Sigmoid colon (tissue), 4 donors: Measurements from ENCODE around the gene FAM241A.
"Not testable (repeated sequence)": the region's sequence is repeated elsewhere in the genome, so short reads cannot be mapped to it uniquely, and the experiment has no call there.

Experiments used
- EP300 ChIP-seq, 4 donors: sonication (generic); formaldehyde crosslinking; IDR thresholded peaks; one replicate each; pipeline ENCODE4 v1.6.1; 2017; ENCODE audit warnings: antibody characterized with exemption in 4 of 4
- POLR2A ChIP-seq, 2 donors: fragments of 450-650 bp; IDR thresholded peaks; one replicate each; pipeline ENCODE4 v1.6.1; 2016; ENCODE audit warnings: antibody characterized with exemption in 2 of 2, mild to moderate bottlenecking in 2 of 2, moderate library complexity in 2 of 2
- POLR2AphosphoS5 ChIP-seq, 4 donors: sonication (generic); formaldehyde crosslinking; IDR thresholded peaks; one replicate each; pipeline ENCODE4 v1.6.1; 2017; ENCODE audit warnings: antibody characterized with exemption in 4 of 4
- TF ChIP-seq, protein P1 (sequence below), 4 experiments: fragments of 450-650 bp in 3 of 4; fragments of 200-600 bp in 1 of 4; IDR thresholded peaks; one replicate each; pipeline ENCODE4 v1.5.1; 2016 to 2019; ENCODE audit warnings: antibody characterized with exemption in 4 of 4, mild to moderate bottlenecking in 3 of 4, moderate library complexity in 2 of 4

DNA sequence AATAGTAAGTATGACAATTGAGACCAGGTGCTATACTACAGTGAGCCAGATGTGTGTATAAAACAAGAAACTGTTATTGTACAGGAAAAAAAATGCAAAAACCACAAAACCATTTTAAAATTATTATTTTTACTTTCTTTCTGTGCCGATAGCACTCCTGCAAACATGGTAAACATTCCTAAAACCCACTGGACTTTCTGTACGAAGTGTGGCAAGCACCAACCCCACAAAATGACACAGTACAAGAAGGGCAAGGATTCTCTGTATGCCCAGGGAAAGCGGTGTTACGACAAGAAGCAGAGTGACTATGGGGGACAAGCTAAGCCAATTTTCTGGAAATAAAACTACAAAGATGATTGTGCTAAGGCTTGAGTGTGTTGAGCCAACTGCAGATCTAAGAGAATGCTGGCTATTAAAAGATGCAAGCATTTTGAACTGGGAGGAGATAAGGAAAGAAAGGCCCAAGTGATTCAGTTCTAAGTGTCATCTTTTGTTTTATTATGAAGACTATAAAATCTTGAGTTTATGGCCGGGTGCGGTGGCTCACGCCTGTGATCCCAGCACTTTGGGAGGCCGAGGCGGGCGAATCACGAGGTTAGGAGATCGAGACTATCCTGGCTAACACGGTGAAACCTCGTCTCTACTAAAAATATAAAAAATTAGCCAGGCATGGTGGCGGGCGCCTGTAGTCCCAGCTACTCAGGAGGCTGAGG is 26.0 kb downstream of the FAM241A start:
- TF ChIP-seq, protein P1, sequence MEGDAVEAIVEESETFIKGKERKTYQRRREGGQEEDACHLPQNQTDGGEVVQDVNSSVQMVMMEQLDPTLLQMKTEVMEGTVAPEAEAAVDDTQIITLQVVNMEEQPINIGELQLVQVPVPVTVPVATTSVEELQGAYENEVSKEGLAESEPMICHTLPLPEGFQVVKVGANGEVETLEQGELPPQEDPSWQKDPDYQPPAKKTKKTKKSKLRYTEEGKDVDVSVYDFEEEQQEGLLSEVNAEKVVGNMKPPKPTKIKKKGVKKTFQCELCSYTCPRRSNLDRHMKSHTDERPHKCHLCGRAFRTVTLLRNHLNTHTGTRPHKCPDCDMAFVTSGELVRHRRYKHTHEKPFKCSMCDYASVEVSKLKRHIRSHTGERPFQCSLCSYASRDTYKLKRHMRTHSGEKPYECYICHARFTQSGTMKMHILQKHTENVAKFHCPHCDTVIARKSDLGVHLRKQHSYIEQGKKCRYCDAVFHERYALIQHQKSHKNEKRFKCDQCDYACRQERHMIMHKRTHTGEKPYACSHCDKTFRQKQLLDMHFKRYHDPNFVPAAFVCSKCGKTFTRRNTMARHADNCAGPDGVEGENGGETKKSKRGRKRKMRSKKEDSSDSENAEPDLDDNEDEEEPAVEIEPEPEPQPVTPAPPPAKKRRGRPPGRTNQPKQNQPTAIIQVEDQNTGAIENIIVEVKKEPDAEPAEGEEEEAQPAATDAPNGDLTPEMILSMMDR (IDR thresholded peaks at IDR 0.05): not testable (repeated sequence)
- not testable (repeated sequence) for TF ChIP-seq POLR2AphosphoS5, POLR2A, EP300 (IDR thresholded peaks at IDR 0.05)
